Keratinocyte (primary cell): ENCODE measurements around the gene NOL9. TPM values are rescaled to one million over a fixed set of nuclear protein-coding genes. Genes with fewer than 3 reads are reported as not detected.

Experiments used
- DNase-seq: peaks from one replicate; pipeline ENCODE4 v3.0.0-alpha.2; 2011; ENCODE audit warnings: low read depth, missing footprints, low spot score
- FAIRE-seq: peaks from 2 replicates; lab custom pipeline; 2011; peaks lifted over from hg19 to GRCh38; lab: Jason Lieb, UNC
- H2AFZ ChIP-seq: 2 replicates; pipeline ENCODE4 v1.6.0; 2012; ENCODE audit warnings: low read length, control low read depth, inconsistent platforms; ENCODE audit not compliant: control insufficient read depth
- H3K27ac ChIP-seq: 2 replicates; pipeline ENCODE4 v1.5.1; 2011; ENCODE audit warnings: low read length; ENCODE audit not compliant: control insufficient read depth, insufficient read depth
- H3K27me3 ChIP-seq: 3 replicates; pipeline ENCODE4 v1.6.0; 2011; ENCODE audit warnings: low read length; ENCODE audit not compliant: control insufficient read depth, insufficient read depth; ENCODE audit errors: extremely low read depth
- H3K36me3 ChIP-seq, 2 experiments: 2 replicates in 1 of 2; 3 replicates in 1 of 2; pipeline ENCODE4 v1.5.1; 2011; ENCODE audit warnings: low read length in 2 of 2, mild to moderate bottlenecking in 1 of 2; ENCODE audit not compliant: control insufficient read depth in 2 of 2, insufficient read depth in 2 of 2; ENCODE audit errors: extremely low read depth in 1 of 2
- H3K4me1 ChIP-seq: 3 replicates; pipeline ENCODE4 v1.5.1; 2011; ENCODE audit warnings: low read length; ENCODE audit not compliant: control insufficient read depth, insufficient read depth; ENCODE audit errors: extremely low read depth
- H3K4me2 ChIP-seq: 3 replicates; pipeline ENCODE4 v1.6.0; 2011; ENCODE audit warnings: low read depth, low read length; ENCODE audit not compliant: control insufficient read depth, insufficient read depth; ENCODE audit errors: extremely low read depth
- H3K4me3 ChIP-seq, 3 experiments: fragments of 200-600 bp in 1 of 3; sonication (generic) in 1 of 3; 2 replicates in 2 of 3; 3 replicates in 1 of 3; pipeline ENCODE4 v1.5.1; 2011 to 2016; ENCODE audit warnings: low read length in 3 of 3, mild to moderate bottlenecking in 3 of 3, control low read depth in 2 of 3, inconsistent platforms in 1 of 3, low read depth in 1 of 3, mixed read lengths in 1 of 3, mixed run types in 1 of 3, moderate library complexity in 1 of 3; ENCODE audit not compliant: control insufficient read depth in 2 of 3, insufficient read depth in 2 of 3; ENCODE audit errors: extremely low read depth in 1 of 3
- H3K79me2 ChIP-seq: 2 replicates; pipeline ENCODE4 v1.6.0; 2012; ENCODE audit warnings: low read length; ENCODE audit not compliant: control insufficient read depth, insufficient read depth
- H3K9ac ChIP-seq: 3 replicates; pipeline ENCODE4 v1.6.0; 2011; ENCODE audit warnings: low read length; ENCODE audit not compliant: control insufficient read depth, insufficient read depth; ENCODE audit errors: extremely low read depth
- H3K9me1 ChIP-seq: 3 replicates; pipeline ENCODE4 v1.6.0; 2011; ENCODE audit warnings: low read length; ENCODE audit not compliant: control insufficient read depth, insufficient read depth; ENCODE audit errors: extremely low read depth
- H3K9me3 ChIP-seq: 2 replicates; pipeline ENCODE4 v1.5.1; 2012; ENCODE audit warnings: low read depth, low read length; ENCODE audit not compliant: control insufficient read depth
- H4K20me1 ChIP-seq: 3 replicates; pipeline ENCODE4 v1.6.0; 2011; ENCODE audit warnings: low read length; ENCODE audit not compliant: control insufficient read depth, insufficient read depth; ENCODE audit errors: extremely low read depth
- EZH2 ChIP-seq: IDR thresholded peaks from one replicate; pipeline ENCODE4 v1.6.1; 2012; ENCODE audit warnings: inconsistent platforms, mild to moderate bottlenecking, low read length, moderate library complexity
- dilution Hi-C: fragments of 300-500 bp; cut with MboI; formaldehyde crosslinking; loops from one replicate; pipeline ENCODE4 v1.7.0; 2020; ENCODE audit warnings: low sequenced_read_pairs; ENCODE audit not compliant: extremely low pct_ligation_motif_present
- polyA plus RNA-seq, 5 experiments: library from polyadenylated mRNA; depleted of rRNA in 3 of 5; stranded (reverse) in 3 of 5; stranded (forward) in 1 of 5; unstranded in 1 of 5; fragments of >200 nt; gene quantifications; 1 replicate in 1 of 5; 2 replicates in 3 of 5; 3 replicates in 1 of 5; pipeline versions ENCODE4 v1.2.1 to v1.2.3, GENCODE V29; 2011 to 2012; ENCODE audit warnings: missing spikeins in 2 of 5, low read depth in 1 of 5, low replicate concordance in 1 of 5
- TF ChIP-seq, protein P1 (sequence below), 3 experiments: IDR thresholded peaks in 1 of 3; conservative IDR thresholded peaks in 1 of 3; optimal IDR thresholded peaks in 1 of 3; 2 replicates in 2 of 3; 3 replicates in 1 of 3; pipeline versions ENCODE3 to v1.5.1; 2011; ENCODE audit warnings: low read length in 3 of 3, mild to moderate bottlenecking in 3 of 3, moderate library complexity in 2 of 3, control low read depth in 1 of 3, inconsistent platforms in 1 of 3; ENCODE audit not compliant: insufficient read depth in 2 of 3; ENCODE audit errors: extremely low read depth in 1 of 3

Gene NOL9
- polyA plus RNA-seq, 1 donor (not counting 4 experiments of a cell fraction or from before 2014, with no cell fraction given), result 24.6 TPM

DNA sequence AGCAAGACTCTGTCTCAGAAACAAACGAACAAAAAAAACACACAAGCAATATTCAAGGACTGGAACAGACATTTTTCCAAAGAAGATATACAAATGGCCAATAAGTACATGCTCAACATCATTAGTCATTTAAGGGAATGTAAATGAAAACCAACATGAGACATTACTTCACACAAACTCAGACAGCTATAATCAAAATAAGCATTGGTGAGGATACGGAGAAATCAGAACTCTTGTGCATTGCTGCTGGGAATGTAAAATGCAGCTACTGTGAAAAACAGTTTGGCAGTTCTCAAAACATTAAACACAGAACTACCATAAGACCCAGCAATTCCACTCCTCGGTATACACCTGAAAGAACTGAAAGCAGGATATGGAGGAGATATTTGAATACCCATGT lies 15.4 kb downstream of the NOL9 start:
- Histone ChIP-seq H3K9me1 (no peaks in the 10 kb centered on the region), H3K79me2 (no peaks in the 10 kb centered on the region), H4K20me1 (no peaks in the 10 kb centered on the region), H3K9me3 (no peaks in the 10 kb centered on the region), H3K36me3 (peaks cover 9 to 17% of the 10 kb centered on the region in 2 experiments), H2AFZ (no peak overlapping the region), H3K4me1 (no peaks in the 10 kb centered on the region), H3K4me3 (no peak overlapping the region), H3K9ac (no peak overlapping the region), H3K27ac (no peak overlapping the region), H3K27me3 (no peaks in the 10 kb centered on the region), H3K4me2 (no peak overlapping the region)
- FAIRE-seq (no peak), DNase-seq (no peak)
- dilution Hi-C loops, result no loop called here
- no peak for TF ChIP-seq EZH2
- TF ChIP-seq, protein P1, sequence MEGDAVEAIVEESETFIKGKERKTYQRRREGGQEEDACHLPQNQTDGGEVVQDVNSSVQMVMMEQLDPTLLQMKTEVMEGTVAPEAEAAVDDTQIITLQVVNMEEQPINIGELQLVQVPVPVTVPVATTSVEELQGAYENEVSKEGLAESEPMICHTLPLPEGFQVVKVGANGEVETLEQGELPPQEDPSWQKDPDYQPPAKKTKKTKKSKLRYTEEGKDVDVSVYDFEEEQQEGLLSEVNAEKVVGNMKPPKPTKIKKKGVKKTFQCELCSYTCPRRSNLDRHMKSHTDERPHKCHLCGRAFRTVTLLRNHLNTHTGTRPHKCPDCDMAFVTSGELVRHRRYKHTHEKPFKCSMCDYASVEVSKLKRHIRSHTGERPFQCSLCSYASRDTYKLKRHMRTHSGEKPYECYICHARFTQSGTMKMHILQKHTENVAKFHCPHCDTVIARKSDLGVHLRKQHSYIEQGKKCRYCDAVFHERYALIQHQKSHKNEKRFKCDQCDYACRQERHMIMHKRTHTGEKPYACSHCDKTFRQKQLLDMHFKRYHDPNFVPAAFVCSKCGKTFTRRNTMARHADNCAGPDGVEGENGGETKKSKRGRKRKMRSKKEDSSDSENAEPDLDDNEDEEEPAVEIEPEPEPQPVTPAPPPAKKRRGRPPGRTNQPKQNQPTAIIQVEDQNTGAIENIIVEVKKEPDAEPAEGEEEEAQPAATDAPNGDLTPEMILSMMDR (optimal IDR thresholded peaks at IDR 0.05 in 1 of 3, IDR thresholded peaks at IDR 0.05 in 1 of 3, conservative IDR thresholded peaks at IDR 0.05 in 1 of 3; ENCODE audit: extremely low read depth in 1 of 3, insufficient read depth in 2 of 3, low read length in 3 of 3), result no peak

DNA sequence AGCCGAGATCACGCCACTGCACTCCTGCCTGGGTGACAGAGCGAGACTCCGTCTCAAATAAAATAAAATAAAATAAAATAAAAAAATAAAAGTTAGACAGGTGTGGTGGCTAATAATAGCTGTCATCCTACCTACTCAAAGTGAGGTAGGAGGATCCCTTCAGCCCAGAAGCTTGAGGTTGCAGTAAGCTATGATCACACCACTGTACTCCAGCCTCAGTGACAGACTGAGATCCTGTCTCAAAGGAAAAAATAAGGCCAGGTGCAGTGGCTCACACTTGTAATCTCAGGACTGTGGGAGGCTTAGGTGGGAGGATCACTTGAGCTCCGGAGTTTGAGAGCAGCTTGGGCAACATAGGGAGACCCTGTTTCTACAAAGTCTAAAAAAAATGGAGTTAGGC lies 18.0 kb downstream of the NOL9 start:
- Histone ChIP-seq H3K4me3 (no peak overlapping the region), H3K4me2 (no peak overlapping the region), H2AFZ (no peak overlapping the region), H3K36me3 (peaks cover 19 to 29% of the 10 kb centered on the region in 2 experiments), H3K9ac (no peak overlapping the region), H3K9me3 (no peaks in the 10 kb centered on the region), H3K9me1 (no peaks in the 10 kb centered on the region), H4K20me1 (no peaks in the 10 kb centered on the region), H3K4me1 (no peaks in the 10 kb centered on the region), H3K79me2 (no peaks in the 10 kb centered on the region), H3K27ac (no peak overlapping the region), H3K27me3 (no peaks in the 10 kb centered on the region)
- no peak for TF ChIP-seq EZH2
- TF ChIP-seq, protein P1 (optimal IDR thresholded peaks at IDR 0.05 in 1 of 3, IDR thresholded peaks at IDR 0.05 in 1 of 3, conservative IDR thresholded peaks at IDR 0.05 in 1 of 3; ENCODE audit: extremely low read depth in 1 of 3, insufficient read depth in 2 of 3, low read length in 3 of 3), result no peak
- no peak for FAIRE-seq
- DNase-seq, result no peak
- dilution Hi-C loops, result no loop called here
